ENCODE measurements around the gene CCDC194.
"Not testable (repeated sequence)": the region's sequence is repeated elsewhere in the genome, so short reads cannot be mapped to it uniquely, and the experiment has no call there.

CCDC194 gene

DNA sequence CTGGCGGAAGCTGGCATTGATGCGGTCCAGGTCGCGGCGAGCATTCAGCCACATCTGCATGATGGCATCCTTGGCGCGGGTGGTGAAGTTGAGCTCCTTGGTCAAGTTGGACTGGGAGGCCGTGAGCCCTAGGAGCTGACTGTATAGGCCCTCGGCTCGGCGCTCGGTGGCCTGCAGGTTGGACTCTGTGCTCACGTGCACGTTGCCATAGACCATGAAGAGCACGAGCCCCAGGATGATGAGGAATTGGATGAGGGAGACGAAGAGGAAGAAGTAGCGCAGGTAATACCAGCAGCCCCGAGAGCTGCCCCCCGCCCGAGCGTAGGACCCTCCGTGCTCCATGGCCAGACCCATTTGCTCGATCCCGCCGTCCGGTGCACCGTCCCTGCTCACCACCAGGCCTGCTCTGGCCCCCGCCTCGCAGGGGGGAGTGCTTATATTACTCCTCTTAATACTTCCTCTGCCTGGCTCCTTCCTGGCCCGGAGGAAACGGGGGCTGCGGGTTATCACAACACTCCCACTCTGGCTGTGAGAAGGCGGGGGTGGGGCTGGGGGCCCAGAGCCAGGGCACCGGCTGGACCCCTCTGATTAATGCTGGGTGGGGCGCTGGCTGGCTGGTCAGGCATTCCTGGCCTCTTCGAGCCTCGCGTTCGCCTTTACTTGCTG, 16.9 kb downstream of the CCDC194 start, which contains the start of gene PLVAP:
Gene PLVAP (minus strand): TSS at position 408 of the 666 bp plus-strand sequence. CDS start 54 bp downstream, at position 354.
- no peak for DNase-seq (ENCODE audit: low read depth in 3 of 3)

DNA sequence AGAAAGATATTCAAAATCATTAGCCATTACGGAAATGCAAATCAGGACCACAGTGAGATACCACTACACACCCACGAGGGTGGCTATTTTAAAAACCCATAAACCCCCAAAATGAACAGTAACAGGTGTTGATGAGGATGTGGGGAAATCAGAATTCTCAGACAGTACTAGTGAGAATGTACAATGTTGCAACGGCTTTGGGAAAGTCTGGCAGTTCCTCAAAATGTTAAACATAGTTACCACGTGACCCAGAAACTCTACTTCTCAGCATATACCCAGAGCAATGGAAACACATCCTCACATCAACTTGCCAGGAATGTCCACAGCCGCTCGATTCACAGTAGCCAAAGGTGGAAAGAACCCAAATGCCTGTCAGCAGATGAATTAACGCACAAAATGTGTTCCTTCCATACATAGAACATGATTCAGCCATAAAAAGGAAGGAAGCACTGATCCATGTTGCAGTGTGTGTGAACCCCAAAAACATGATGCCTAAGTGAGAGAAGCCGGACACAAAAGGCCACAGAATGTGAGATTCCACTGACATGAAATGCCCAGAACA, 23.9 kb downstream of the CCDC194 start:
- no peak for DNase-seq (ENCODE audit: low read depth in 3 of 3)

DNA sequence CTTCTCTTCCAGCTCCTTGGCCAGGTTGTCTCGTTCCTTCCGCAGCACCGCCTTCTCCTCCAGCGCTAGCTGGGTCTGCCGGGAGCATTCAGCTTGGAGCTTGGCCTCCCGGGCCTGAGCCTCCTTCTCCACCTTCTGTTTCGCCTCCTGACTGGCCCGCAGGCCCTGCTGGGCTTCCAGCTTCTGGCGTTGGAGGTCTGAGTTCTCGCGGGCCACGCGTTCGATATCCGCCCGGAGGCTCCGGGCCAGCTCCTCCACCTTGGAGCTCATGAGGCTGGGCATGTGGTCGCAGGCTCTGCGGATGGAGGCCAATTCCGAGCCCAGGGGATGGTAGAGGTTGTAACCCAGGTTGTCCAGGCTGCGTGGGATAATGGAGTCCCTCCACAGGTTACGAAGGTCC, 28.6 kb downstream of the CCDC194 start:
- no peak for DNase-seq (ENCODE audit: low read depth in 3 of 3)

GRCh38 chr19:17363852-17364605, 30.0 kb downstream of the CCDC194 start:
- not testable (repeated sequence) for DNase-seq (ENCODE audit: low read depth in 3 of 3)

DNA sequence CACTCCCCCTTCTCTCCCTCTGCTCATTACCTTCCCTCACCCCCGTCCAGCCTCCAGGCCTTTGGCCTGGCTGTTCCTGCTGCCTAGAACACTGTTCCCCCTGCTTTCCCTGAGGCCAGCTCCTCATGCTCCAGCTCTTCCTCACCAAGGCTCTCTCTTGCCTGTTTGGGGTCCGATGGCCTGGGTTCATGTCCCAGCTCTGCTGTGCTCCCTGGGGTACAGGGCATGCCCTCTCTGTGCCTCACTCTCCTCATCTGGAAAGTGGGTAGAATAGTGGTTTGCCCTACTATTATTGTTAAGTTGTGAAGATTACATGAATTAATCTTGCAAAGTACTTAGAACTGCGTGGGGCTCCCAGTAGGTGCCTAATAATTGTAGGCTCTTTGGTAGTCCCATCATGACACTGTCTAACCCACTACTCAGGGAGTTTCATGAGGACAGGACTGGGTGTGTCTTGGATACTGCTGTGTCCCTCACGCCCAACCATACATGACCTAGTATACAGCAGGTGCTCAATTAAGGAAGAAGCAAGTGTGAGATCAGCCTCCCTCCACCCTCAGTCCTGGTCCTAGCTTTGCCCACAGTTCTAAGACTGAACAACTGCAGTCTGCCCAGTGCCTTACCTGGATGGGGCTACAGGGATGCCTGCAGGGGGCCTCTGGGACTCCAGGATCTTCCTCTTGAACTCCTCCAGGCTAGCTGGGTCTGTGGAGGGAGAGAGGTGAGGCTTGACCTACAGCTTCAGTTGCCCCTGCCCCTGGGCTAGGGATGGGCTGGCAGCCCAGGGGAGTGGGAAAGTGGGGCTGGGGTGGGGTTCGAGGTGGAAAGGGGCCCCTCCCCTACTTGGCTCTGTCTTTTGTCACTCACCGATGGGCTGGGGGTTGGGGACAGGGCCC, 33.8 kb downstream of the CCDC194 start:
- DNase-seq (ENCODE audit: low read depth in 3 of 3) = no peak

DNA sequence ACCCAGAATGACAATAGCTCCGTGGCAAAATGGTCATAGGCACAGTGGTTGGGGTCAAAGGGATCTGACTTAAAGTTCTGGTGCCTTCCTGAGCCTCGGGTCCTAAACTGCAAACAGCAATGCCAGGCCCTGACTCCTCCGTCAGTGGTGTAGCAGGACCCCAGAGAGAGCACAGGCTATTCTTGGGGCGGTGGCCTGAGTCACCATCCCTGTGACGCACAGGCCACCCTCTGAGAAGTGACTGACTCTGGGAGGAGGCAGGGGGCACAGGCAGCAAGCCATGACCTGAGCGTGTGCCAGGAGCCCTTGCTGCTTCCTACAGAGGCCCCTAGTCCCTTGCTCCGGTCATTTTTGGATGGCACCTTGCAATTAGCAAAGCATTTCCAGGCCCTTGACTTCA, 35.6 kb downstream of the CCDC194 start:
- no peak for DNase-seq (ENCODE audit: low read depth in 3 of 3)

- DNase-seq (ENCODE audit: low read depth in 3 of 3) = no peak
Observed at GRCh38 chr19:17357724-17358123, 36.3 kb downstream of the CCDC194 start.

- DNase-seq (ENCODE audit: low read depth in 3 of 3) = no peak
Observed at GRCh38 chr19:17357078-17357666, 36.8 kb downstream of the CCDC194 start.

- DNase-seq (ENCODE audit: low read depth in 3 of 3) = no peak
Observed at GRCh38 chr19:17353386-17353785, 40.6 kb downstream of the CCDC194 start.

DNA sequence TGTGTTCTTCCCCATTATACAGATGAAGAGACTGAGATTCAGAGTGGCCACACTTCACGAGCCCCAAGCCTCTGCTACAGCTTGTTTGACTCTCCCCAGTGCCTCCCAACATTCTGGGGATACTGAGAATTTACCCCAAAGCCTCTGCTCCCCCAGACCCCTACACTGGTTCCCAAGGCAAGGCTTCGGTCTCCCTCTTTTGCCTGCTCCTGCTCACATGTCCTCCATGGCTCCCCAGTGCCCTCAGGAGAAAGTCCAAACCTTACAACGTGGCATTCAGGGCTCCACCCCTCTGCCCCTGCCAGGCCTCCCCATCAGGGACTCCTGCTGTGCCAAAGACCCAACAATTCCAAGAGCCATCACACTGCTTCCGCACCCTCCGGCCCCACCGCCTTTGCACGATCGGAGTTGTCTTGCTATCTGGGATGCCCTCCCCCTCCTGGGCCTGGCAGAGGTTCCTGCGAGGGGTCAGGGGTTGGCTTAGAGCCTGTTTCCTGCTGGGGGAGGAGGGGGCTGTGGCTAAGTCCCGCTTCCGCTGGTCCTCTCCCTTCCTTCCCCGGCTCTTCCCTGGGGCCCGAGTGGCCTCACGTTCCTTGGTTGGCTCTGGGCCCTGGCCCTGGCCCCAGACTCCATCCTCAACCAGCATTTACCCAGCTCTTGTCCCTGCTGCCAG, 41.3 kb downstream of the CCDC194 start:
- DNase-seq (ENCODE audit: low read depth in 3 of 3) = no peak

- no peak for DNase-seq (ENCODE audit: low read depth in 3 of 3)
Observed at GRCh38 chr19:17351815-17352435, 42.1 kb downstream of the CCDC194 start.

DNA sequence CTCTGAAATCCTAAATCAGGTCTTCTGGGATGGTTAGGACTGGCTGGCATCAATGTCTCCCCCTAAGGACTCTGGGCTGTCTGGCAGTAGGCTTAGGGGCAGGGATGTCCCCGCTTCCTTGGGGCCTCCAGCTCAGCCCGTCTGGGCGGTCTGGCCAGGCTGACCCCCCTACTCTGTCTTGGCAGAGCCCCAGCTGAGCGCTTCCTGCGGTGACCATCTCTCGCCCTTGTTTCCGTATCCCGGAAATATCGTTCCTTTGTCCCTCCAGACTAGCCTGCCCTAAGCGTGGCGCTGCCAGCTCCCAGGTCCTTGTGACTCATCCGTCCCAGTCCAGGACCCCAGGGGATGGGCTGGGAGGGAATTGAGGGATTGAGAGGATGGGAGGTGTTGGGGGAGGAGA, 45.3 kb downstream of the CCDC194 start:
- DNase-seq (ENCODE audit: low read depth in 3 of 3) = no peak

DNA sequence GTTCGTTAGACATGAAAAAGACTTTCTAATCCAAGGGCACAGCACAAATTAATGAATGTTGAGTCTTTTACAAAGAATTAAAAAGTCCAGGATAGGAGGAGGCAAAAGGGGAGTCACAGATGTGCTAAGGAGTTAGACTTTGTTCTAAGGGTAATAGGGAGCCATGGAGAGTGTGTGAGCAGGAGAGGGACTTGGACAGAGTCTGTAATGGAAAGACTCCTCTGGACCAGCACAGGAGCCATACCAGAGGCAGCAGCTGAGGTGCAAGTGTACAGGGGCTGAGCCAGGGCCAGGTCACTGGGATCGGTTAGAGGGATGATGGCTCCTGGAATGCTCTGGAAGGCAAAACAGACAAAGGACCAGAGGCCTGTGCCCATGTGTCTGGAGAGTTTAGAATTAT, 46.1 kb downstream of the CCDC194 start:
- DNase-seq (ENCODE audit: low read depth in 3 of 3) = no peak

DNA sequence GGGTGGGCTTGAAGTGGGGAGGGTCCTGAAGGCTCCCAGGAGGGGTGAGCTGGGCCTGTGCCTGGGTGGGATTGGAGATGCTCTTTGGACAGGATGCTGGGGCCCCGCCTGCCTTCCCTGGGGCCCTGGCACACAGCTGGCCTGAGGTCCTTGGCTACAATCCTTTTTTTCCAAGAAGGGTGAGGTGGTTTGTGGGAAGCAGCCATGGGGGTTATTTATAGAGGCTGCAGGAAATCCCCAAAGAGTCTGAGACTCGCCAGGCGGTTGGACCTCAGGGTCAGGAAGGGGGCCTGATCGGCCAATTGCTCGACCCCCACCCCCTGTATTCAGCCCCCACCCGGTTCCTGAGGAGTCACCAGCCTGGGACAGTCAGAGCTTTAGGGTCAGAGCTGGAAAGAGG, 46.6 kb downstream of the CCDC194 start:
- DNase-seq (ENCODE audit: low read depth in 3 of 3) = no peak

DNA sequence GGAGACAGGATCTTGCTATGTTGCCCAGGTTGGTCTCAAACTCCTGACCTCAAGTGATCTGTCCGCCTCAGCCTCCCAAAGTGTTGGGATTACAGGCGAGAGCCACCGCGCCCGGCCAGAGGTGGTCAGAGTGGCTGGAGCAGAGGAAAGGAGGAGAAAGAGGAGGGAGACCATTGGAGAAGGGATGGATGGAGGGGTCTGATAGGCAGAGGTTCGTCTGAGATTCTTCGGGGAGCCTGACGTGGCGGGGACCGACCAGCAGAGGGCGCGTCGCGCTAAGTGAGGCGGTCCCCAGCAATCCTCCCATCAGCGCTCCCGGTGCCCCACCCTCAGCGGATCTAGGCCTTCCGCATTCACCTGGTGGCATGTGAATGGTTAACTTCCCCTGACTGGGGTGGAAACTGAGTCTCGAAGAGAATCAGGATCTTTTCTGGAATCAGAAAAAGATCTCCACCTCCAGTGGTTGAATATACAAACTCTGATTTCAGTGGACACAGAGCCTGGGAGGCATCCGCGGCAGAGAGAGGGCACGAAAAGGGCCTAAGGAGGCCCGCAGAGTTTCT, 47.8 kb downstream of the CCDC194 start:
- DNase-seq (ENCODE audit: low read depth in 3 of 3) = peak; percentile 62 to 78 (median 62)

- DNase-seq (ENCODE audit: low read depth in 3 of 3) = no peak
Observed at GRCh38 chr19:17341845-17342244, 52.2 kb downstream of the CCDC194 start.

DNA sequence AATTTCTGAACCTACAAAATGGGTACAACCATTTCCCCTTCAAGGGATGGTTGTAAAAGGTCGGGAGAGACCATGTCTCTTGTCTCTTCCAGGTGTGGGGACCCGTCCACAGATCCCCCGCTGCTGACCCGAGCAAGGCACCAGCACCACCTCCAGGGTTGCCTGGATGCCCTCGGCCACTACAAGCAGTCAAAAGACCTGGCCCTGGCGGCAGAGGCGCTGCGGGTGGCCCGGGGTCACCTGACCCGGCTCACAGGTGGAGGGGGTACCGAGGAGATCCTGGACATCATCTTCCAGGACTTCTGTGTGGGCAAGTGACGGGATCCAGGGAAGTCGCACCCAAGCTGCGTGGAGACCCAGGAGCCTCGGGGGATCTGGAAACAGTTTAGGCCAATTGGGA, 52.6 kb downstream of the CCDC194 start:
- no peak for DNase-seq (ENCODE audit: low read depth in 3 of 3)

DNA sequence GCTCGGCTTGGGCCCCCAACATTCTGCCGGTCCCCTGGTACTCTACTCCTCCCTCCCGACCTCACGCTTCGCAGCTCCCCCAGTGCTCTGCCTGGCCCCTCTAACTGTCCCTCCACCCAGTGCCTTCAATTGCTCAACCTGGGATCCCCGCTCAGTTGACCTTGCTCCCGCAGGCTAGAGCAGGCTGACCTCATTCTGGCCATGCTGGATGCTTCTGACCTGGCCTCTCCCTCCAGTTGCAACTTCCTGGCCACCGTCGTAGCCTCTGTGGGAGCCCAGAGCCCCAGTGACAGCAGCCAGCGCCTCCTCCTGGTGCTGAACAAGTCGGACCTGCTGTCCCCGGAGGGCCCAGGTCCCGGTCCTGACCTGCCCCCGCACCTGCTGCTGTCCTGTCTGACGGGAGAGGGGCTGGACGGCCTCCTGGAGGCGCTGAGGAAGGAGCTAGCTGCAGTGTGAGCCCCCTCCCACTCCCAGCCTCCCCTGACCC, 53.1 kb downstream of the CCDC194 start:
- no peak for DNase-seq (ENCODE audit: low read depth in 3 of 3)

All from stimulated activated CD4-positive, alpha-beta T cell treated with anti-CD3 and anti-CD28 coated beads, TNF-alpha, amount 100 ng/mL, for 24 hours (primary cell).